Measurements from ENCODE around the gene VEGFA. TPM values are rescaled to one million over a fixed set of nuclear protein-coding genes. Genes with fewer than 3 reads are reported as not detected.

The VEGFA gene
- total RNA-seq, 1 experiment from 2014 or later, result 174 TPM

DNA sequence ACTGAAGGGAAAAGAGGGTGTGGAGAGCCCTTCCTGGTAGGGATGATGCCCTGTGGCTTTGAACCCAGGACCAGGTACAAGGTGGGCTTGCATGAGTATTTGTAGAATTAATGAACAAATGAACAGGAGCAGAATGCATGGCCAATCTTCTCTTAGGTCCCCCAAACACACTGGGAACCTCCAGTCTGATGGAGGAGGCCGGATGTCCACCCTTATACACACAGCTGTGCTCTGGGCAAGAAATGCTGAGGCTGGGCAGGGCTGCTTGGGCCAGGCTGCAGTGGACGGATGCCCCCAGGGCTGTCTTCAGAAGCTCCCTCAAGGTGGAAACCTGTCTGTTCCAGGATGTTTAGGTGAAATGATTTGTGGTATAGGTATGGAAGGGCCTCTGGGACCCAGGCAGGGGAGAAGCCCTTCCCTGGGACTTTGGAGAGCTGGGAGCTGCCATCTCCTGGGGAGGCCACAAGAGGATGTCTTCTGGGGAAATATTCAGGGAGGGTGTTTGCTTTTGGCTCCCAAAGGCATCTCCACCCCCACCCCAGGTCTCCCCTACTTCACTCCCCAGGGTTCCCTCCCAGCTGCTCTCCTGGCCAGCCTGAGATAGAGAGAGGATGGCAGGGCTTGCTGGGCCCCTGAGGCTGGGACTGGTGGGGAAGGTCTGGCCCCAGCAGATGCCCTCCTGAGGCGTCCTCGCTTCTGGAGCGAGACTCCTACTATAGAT, 23.3 kb downstream of the VEGFA start:
- no peak for DNase-seq
- peaks cover 13% of the 10 kb centered on the region for H3K36me3 Mint-ChIP-seq (ENCODE audit: insufficient read depth, unreplicated experiment)
- intact Hi-C loops (cut with micrococcal nuclease; ENCODE audit: unreplicated experiment), result no loop called here

DNA sequence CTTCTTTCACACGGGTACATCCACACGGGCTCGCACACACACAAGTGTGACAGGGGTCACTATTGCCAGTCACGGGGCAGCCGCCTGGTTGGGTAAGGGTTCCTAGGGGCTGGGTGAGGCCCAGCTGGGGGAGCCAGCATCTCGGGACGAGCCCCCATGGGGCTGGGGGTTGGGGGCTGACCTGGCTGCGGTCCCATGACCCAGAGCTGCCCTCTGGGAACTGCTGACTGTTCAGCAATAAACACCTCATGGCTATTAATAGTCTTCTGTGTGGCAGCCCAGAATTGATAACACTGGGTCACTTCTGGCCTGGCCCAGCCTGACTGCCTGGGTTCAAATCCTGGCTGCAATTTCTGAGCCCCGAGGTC, 23.8 kb downstream of the VEGFA start:
- Histone ChIP-seq H3K4me3 (ENCODE audit: low read depth, low read length) (no peak overlapping the region), H3K4me1 (peaks cover 17% of the 10 kb centered on the region), H3K36me3 (ENCODE audit: control insufficient read depth, insufficient read depth, low read length) (no peaks in the 10 kb centered on the region), H3K27me3 (replicated peaks; ENCODE audit: control insufficient read depth, insufficient read depth, low read length) (no peaks in the 10 kb centered on the region), H3K9me3 (no peaks in the 10 kb centered on the region)
- CTCF ChIA-PET, result interaction anchor here (0.6 kb wide), 1 partner anchor 158 kb away, joined by 3 read pairs; no protein-coding TSS in a partner anchor
- no peak overlapping the region for H3K27ac Mint-ChIP-seq (ENCODE audit: unreplicated experiment)
- POLR2A ChIA-PET, result no interaction called here
- no peaks in the 10 kb centered on the region for H3K9me3 Mint-ChIP-seq (ENCODE audit: unreplicated experiment)
- no peak for DNase-seq
- TF ChIP-seq, protein P1, sequence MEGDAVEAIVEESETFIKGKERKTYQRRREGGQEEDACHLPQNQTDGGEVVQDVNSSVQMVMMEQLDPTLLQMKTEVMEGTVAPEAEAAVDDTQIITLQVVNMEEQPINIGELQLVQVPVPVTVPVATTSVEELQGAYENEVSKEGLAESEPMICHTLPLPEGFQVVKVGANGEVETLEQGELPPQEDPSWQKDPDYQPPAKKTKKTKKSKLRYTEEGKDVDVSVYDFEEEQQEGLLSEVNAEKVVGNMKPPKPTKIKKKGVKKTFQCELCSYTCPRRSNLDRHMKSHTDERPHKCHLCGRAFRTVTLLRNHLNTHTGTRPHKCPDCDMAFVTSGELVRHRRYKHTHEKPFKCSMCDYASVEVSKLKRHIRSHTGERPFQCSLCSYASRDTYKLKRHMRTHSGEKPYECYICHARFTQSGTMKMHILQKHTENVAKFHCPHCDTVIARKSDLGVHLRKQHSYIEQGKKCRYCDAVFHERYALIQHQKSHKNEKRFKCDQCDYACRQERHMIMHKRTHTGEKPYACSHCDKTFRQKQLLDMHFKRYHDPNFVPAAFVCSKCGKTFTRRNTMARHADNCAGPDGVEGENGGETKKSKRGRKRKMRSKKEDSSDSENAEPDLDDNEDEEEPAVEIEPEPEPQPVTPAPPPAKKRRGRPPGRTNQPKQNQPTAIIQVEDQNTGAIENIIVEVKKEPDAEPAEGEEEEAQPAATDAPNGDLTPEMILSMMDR (IDR thresholded peaks at IDR 0.05; ENCODE audit: insufficient read depth in 1 of 2, low read depth in 1 of 2, low read length in 1 of 2, severe bottlenecking in 1 of 2, unreplicated experiment in 1 of 2), result no peak
- H3K4me3 Mint-ChIP-seq (ENCODE audit: unreplicated experiment), result no peak overlapping the region
- no TSS peak for BruUV-seq (replicated peaks)
- H3K27me3 Mint-ChIP-seq (ENCODE audit: insufficient read depth, unreplicated experiment), result no peaks in the 10 kb centered on the region
- intact Hi-C loops (cut with micrococcal nuclease; ENCODE audit: unreplicated experiment), result no loop called here
- H3K4me1 Mint-ChIP-seq (ENCODE audit: low read depth, unreplicated experiment), result peaks cover 32% of the 10 kb centered on the region
- peaks cover 13% of the 10 kb centered on the region for H3K36me3 Mint-ChIP-seq (ENCODE audit: insufficient read depth, unreplicated experiment)

More for the DNA sequence above, 23.3 kb downstream of the VEGFA start:
- no peaks in the 10 kb centered on the region for H3K27me3 ChIP-seq (replicated peaks; ENCODE audit: control insufficient read depth, insufficient read depth, low read length)
- no peaks in the 10 kb centered on the region for H3K9me3 ChIP-seq
- H3K4me1 ChIP-seq, result peaks cover 11% of the 10 kb centered on the region
- no TSS peak for BruUV-seq (replicated peaks)
- H3K36me3 ChIP-seq (ENCODE audit: control insufficient read depth, insufficient read depth, low read length), result no peaks in the 10 kb centered on the region
- H3K4me3 ChIP-seq (ENCODE audit: low read depth, low read length), result no peak overlapping the region
- Mint-ChIP-seq H3K9me3 (ENCODE audit: unreplicated experiment) (no peaks in the 10 kb centered on the region), H3K4me1 (ENCODE audit: low read depth, unreplicated experiment) (peaks cover 27% of the 10 kb centered on the region), H3K27me3 (ENCODE audit: insufficient read depth, unreplicated experiment) (no peaks in the 10 kb centered on the region), H3K27ac (ENCODE audit: unreplicated experiment) (no peak overlapping the region), H3K4me3 (ENCODE audit: unreplicated experiment) (no peak overlapping the region)
- CTCF ChIA-PET, result interaction anchor here (0.6 kb wide), 1 partner anchor 158 kb away, joined by 3 read pairs; no protein-coding TSS in a partner anchor
- TF ChIP-seq, protein P1 (IDR thresholded peaks at IDR 0.05; ENCODE audit: insufficient read depth in 1 of 2, low read depth in 1 of 2, low read length in 1 of 2, severe bottlenecking in 1 of 2, unreplicated experiment in 1 of 2), result no peak
- POLR2A ChIA-PET, result no interaction called here

DNA sequence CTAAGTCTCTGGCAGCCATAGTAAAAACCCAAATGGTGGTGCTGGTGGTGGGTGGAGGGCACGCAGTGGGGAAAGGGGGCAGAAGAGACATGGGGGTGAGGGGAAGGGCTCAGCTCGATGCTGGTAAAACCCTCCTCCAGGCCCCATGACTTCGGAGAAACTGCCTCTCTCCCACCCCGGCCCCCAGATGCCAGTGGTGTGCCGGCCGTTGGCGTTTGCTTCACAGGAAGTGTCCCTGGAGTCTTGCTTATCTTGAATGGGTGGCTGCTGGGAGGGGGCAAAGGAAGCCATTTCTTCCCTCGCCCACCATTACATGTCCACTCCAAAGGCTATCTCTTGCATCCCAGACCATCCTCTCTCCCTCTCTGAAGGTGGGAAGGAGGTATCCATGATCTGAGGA, 25.4 kb downstream of the VEGFA start:
- no peak overlapping the region for H3K4me3 Mint-ChIP-seq (ENCODE audit: unreplicated experiment)
- H3K36me3 Mint-ChIP-seq (ENCODE audit: insufficient read depth, unreplicated experiment), result peaks cover 4% of the 10 kb centered on the region
- H3K9me3 Mint-ChIP-seq (ENCODE audit: unreplicated experiment), result no peaks in the 10 kb centered on the region
- no peaks in the 10 kb centered on the region for H3K27me3 Mint-ChIP-seq (ENCODE audit: insufficient read depth, unreplicated experiment)
- H3K4me1 ChIP-seq, result peaks cover 32% of the 10 kb centered on the region
- no peaks in the 10 kb centered on the region for H3K36me3 ChIP-seq (ENCODE audit: control insufficient read depth, insufficient read depth, low read length)
- H3K4me1 Mint-ChIP-seq (ENCODE audit: low read depth, unreplicated experiment), result peaks cover 37% of the 10 kb centered on the region
- ChIA-PET POLR2A (no interaction called here), CTCF (no interaction called here)
- intact Hi-C loops (cut with micrococcal nuclease; ENCODE audit: unreplicated experiment), result no loop called here
- H3K27ac Mint-ChIP-seq (ENCODE audit: unreplicated experiment), result no peak overlapping the region
- H3K9me3 ChIP-seq, result no peaks in the 10 kb centered on the region
- DNase-seq, result no peak
- H3K4me3 ChIP-seq (ENCODE audit: low read depth, low read length), result no peak overlapping the region
- no peaks in the 10 kb centered on the region for H3K27me3 ChIP-seq (replicated peaks; ENCODE audit: control insufficient read depth, insufficient read depth, low read length)
- TF ChIP-seq, protein P1 (IDR thresholded peaks at IDR 0.05; ENCODE audit: insufficient read depth in 1 of 2, low read depth in 1 of 2, low read length in 1 of 2, severe bottlenecking in 1 of 2, unreplicated experiment in 1 of 2), result no peak
- no TSS peak for BruUV-seq (replicated peaks)

All from Caco-2 (cell line).